Hepatocyte (in vitro differentiated cells): ENCODE data around the gene MCOLN2.

Source experiments
- CTCF ChIP-seq: fragments of 200-600 bp; sonication (generic); IDR thresholded peaks from 2 replicates; pipeline ENCODE4 v1.5.1; 2016; ENCODE audit warnings: antibody characterized with exemption, mild to moderate bottlenecking; ENCODE audit not compliant: poor library complexity
- EZH2 ChIP-seq: fragments of 200-600 bp; sonication (generic); IDR thresholded peaks from 2 replicates; pipeline ENCODE4 v1.6.1; 2016; ENCODE audit warnings: antibody characterized with exemption, mild to moderate bottlenecking, borderline replicate concordance
- EZH2phosphoT487 ChIP-seq: fragments of 200-600 bp; sonication (generic); IDR thresholded peaks from one replicate; pipeline ENCODE4 v1.6.1; 2018; ENCODE audit warnings: antibody characterized with exemption, mild to moderate bottlenecking, low read depth, moderate library complexity; ENCODE audit not compliant: unreplicated experiment, severe bottlenecking

GRCh38 chr1:84933011-84933611 lies 63.8 kb downstream of the MCOLN2 start:
- TF ChIP-seq CTCF = no peak
- TF ChIP-seq EZH2phosphoT487 = no peak
- no peak for TF ChIP-seq EZH2
